NCI-H146 (cell line): ENCODE results near the gene PIGW.

Source experiments
- DNase-seq: peaks from one replicate; lab custom pipeline; 2025; lab: John Stamatoyannopoulos, UW

The PIGW gene

GRCh38 chr17:36546418-36547093 is 11.8 kb downstream of the PIGW start:
- DNase-seq: peak; percentile 9

- no peak for DNase-seq
These were observed 13.0 kb downstream of the PIGW start for GRCh38 chr17:36547776-36548175.

- DNase-seq: no peak
These were observed 16.0 kb downstream of the PIGW start for GRCh38 chr17:36550491-36551417.

GRCh38 chr17:36553459-36553858 is 18.7 kb downstream of the PIGW start:
- no peak for DNase-seq

- no peak for DNase-seq
These were observed 31.3 kb downstream of the PIGW start for GRCh38 chr17:36566081-36566480.

GRCh38 chr17:36575028-36575427 is 40.2 kb downstream of the PIGW start:
- DNase-seq: no peak

GRCh38 chr17:36576793-36577192 is 42.0 kb downstream of the PIGW start:
- no peak for DNase-seq

GRCh38 chr17:36578671-36579070 is 43.9 kb downstream of the PIGW start:
- DNase-seq: no peak

GRCh38 chr17:36583787-36584186 is 49.0 kb downstream of the PIGW start:
- no peak for DNase-seq

- DNase-seq: no peak
These were observed 51.4 kb downstream of the PIGW start for GRCh38 chr17:36586138-36586537.
